ENCODE measurements around the gene LHPP.

DNA sequence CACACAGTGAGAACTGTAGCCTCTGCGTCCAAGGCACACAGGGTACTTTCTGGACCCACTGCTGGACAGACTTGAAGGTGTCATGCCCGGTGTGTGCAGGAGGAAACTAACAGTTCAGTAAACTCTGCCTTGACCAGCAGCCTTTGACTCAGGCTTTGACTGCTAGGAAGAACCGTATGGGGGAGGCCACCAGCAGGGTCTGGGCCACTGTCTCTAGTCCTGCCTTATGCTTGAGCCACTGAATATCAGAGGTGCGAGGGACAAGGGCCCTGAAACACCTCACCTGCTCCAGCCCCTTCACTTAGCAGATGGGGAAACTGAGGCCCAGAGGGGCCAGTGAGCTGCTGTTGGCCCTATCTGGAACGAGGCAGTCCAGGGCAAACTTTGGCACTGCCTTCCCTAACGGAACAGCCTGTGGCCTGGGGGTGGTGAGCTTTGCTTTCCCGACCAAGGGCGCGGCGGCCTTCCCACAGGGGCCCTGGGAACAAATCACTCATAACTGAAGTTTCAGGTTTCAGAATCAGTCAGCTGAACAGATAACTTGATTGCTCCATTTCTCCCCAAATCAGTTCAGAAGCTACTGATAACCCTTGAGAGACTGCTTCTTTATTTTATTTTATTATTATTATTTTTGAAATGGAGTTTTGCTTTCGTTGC, 152.5 kb downstream of the LHPP start:
- TF ChIP-seq POLR2AphosphoS5 (IDR thresholded peaks at IDR 0.05), result no peak
- no peak for TF ChIP-seq POLR2A (IDR thresholded peaks at IDR 0.05)
